HepG2 (cell line): ENCODE measurements around the gene TP53TG5. TPM values are rescaled to one million over a fixed set of nuclear protein-coding genes. Genes with fewer than 3 reads are reported as not detected.

ENCODE experiments used
- EEA1 ChIP-seq: sonication (generic); formaldehyde crosslinking; IDR thresholded peaks from 2 replicates; pipeline ENCODE4 v1.5.1; 2020; ENCODE audit warnings: mild to moderate bottlenecking, missing genetic modification reagents, borderline replicate concordance
- ELK4 ChIP-seq: sonication (generic); formaldehyde crosslinking; IDR thresholded peaks from 2 replicates; pipeline ENCODE4 v1.9.0; 2021; ENCODE audit warnings: missing genetic modification reagents, borderline replicate concordance
- EP300 ChIP-seq, 3 experiments: sonication (generic) in 1 of 3; formaldehyde crosslinking in 1 of 3; IDR thresholded peaks; 2 replicates each; pipeline versions ENCODE4 v1.5.1 to v1.6.1; 2011 to 2020; ENCODE audit warnings: low read depth in 2 of 3, low read length in 2 of 3, borderline replicate concordance in 1 of 3, improper control_type of control experiment in 1 of 3, mild to moderate bottlenecking in 1 of 3, missing genetic modification reagents in 1 of 3, moderate library complexity in 1 of 3
- FIP1L1 ChIP-seq: fragments of 200-400 bp; formaldehyde crosslinking; IDR thresholded peaks from 2 replicates; pipeline ENCODE4 v1.6.1; 2018; ENCODE audit warnings: low read depth, mild to moderate bottlenecking, low read length, moderate library complexity, borderline replicate concordance; ENCODE audit not compliant: insufficient read depth
- FOXK1 ChIP-seq: sonication (generic); formaldehyde crosslinking; IDR thresholded peaks from 2 replicates; pipeline ENCODE4 v1.4.0; 2020; ENCODE audit warnings: low read depth, missing genetic modification reagents, borderline replicate concordance
- GTF2F1 ChIP-seq: fragments of 150-350 bp; IDR thresholded peaks from 2 replicates; pipeline ENCODE4 v1.6.1; 2014; ENCODE audit warnings: low read length
- KIAA2018 ChIP-seq: sonication (generic); formaldehyde crosslinking; IDR thresholded peaks from 2 replicates; pipeline ENCODE4 v1.5.0; 2020; ENCODE audit warnings: mild to moderate bottlenecking, missing genetic modification reagents, borderline replicate concordance
- NCOA2 ChIP-seq: sonication (generic); formaldehyde crosslinking; IDR thresholded peaks from 2 replicates; pipeline ENCODE4 v1.8.0; 2022; ENCODE audit warnings: inconsistent platforms
- ZBTB46 ChIP-seq: sonication (generic); formaldehyde crosslinking; IDR thresholded peaks from 2 replicates; pipeline ENCODE4 v1.4.0; 2020; ENCODE audit warnings: mild to moderate bottlenecking, missing genetic modification reagents, borderline replicate concordance
- ZFP1 ChIP-seq: IDR thresholded peaks from 2 replicates; pipeline ENCODE4 v1.6.1; 2016
- ZNF280D ChIP-seq: sonication (generic); formaldehyde crosslinking; IDR thresholded peaks from 2 replicates; pipeline ENCODE4 v1.5.1; 2020; ENCODE audit warnings: mild to moderate bottlenecking, missing genetic modification reagents
- ZNF713 ChIP-seq: sonication (generic); formaldehyde crosslinking; IDR thresholded peaks from 2 replicates; pipeline ENCODE4 v1.4.0; 2020; ENCODE audit warnings: mild to moderate bottlenecking, missing genetic modification reagents
- polyA plus RNA-seq, 8 experiments: library from polyadenylated mRNA; depleted of rRNA in 3 of 8; stranded (reverse) in 7 of 8; unstranded in 1 of 8; fragments of >200 nt; fragmentation: Illumina TruSeq in 4 of 8; extraction: Trizol in 4 of 8; gene quantifications; 2 replicates each; pipeline versions ENCODE4 v1.2.1 to v1.2.3, GENCODE V29; 2011 to 2016; ENCODE audit warnings: low read depth in 4 of 8, missing spikeins in 1 of 8, mixed read lengths in 1 of 8; ENCODE audit not compliant: insufficient read depth in 1 of 8
- total RNA-seq, 5 experiments: library from RNA; depleted of rRNA; stranded (reverse); fragments of >200 nt; fragmentation: Illumina TruSeq; extraction: Trizol; gene quantifications; 2 replicates each; pipeline ENCODE4 v1.2.3, GENCODE V29; 2016; ENCODE audit warnings: low read depth in 1 of 5

TP53TG5 gene
- total and polyA plus RNA-seq, 2 of the 13 experiments (the other 11 are each of a cell fraction or from before 2014, with no cell fraction given) = 0.11 TPM; not detected in 1

- TF ChIP-seq KIAA2018 (CRISPR knock-in tag) (no peak), ZNF280D (no peak), ZNF713 (CRISPR knock-in tag) (no peak), EP300 (IDR thresholded peaks at IDR 0.05; ENCODE audit: low read depth in 2 of 2, low read length in 2 of 2) (peak; percentile 44 to 69; a peak in 2 of 4 replicates), EP300 (CRISPR knock-in tag; IDR thresholded peaks at IDR 0.05; ENCODE audit: borderline replicate concordance) (no peak; the same call in none of the 2 replicates), ZBTB46 (CRISPR knock-in tag) (no peak), ELK4 (CRISPR knock-in tag) (no peak), NCOA2 (peak; percentile 70), EEA1 (CRISPR knock-in tag) (no peak), GTF2F1 (no peak), ZFP1 (CRISPR knock-in tag) (no peak), FIP1L1 (no peak), FOXK1 (CRISPR knock-in tag) (peak; percentile 59; the same call in 1 of the 2 replicates)
These were observed 39.7 kb downstream of the TP53TG5 start (continued) for GRCh38 chr20:45338121-45339030.
